Smooth muscle cell (in vitro differentiated cells): ENCODE results near the gene CABP7. TPM values are rescaled to one million over a fixed set of nuclear protein-coding genes. Genes with fewer than 3 reads are reported as not detected.

Source experiments
- DNase-seq: peaks from one replicate; lab custom pipeline; 2025; ENCODE audit not compliant: unreplicated experiment; lab: John Stamatoyannopoulos, UW
- H2AFZ ChIP-seq: fragments of 200-600 bp; sonication (generic); 2 replicates; pipeline ENCODE4 v1.6.0; 2016; ENCODE audit warnings: antibody characterized with exemption, low read depth, mild to moderate bottlenecking
- H3F3A ChIP-seq: fragments of 200-600 bp; sonication (generic); 2 replicates; pipeline ENCODE4 v1.6.0; 2017; ENCODE audit warnings: antibody characterized with exemption, low read depth
- H3K27ac ChIP-seq: fragments of 200-600 bp; sonication (generic); 2 replicates; pipeline ENCODE4 v1.5.1; 2016; ENCODE audit warnings: low read depth, mild to moderate bottlenecking
- H3K27me3 ChIP-seq: fragments of 200-600 bp; sonication (generic); 2 replicates; pipeline ENCODE4 v1.6.1; 2016; ENCODE audit warnings: low read depth, mild to moderate bottlenecking
- H3K36me3 ChIP-seq: fragments of 200-600 bp; sonication (generic); 2 replicates; pipeline ENCODE4 v1.5.1; 2016; ENCODE audit warnings: low read depth
- H3K4me1 ChIP-seq: fragments of 200-600 bp; sonication (generic); 2 replicates; pipeline ENCODE4 v1.5.1; 2016; ENCODE audit warnings: low read depth
- H3K4me2 ChIP-seq: fragments of 200-600 bp; sonication (generic); 2 replicates; pipeline ENCODE4 v1.6.0; 2016; ENCODE audit warnings: mild to moderate bottlenecking
- H3K4me3 ChIP-seq: fragments of 200-600 bp; sonication (generic); 2 replicates; pipeline ENCODE4 v1.5.1; 2016; ENCODE audit warnings: mild to moderate bottlenecking
- H3K79me2 ChIP-seq: fragments of 200-600 bp; sonication (generic); 2 replicates; pipeline ENCODE4 v1.6.0; 2016; ENCODE audit warnings: low read depth, mild to moderate bottlenecking
- H3K9ac ChIP-seq: fragments of 200-600 bp; sonication (generic); 2 replicates; pipeline ENCODE4 v1.6.0; 2016; ENCODE audit warnings: low read depth
- H3K9me3 ChIP-seq: fragments of 200-600 bp; sonication (generic); replicated peaks from 2 replicates; pipeline ENCODE4 v1.5.1; 2016; ENCODE audit warnings: low read depth
- H4K20me1 ChIP-seq: fragments of 200-600 bp; sonication (generic); 2 replicates; pipeline ENCODE4 v1.6.0; 2016; ENCODE audit warnings: low read depth
- WGBS: methylation state at CpG from one replicate; pipeline ENCODE4 v1.1.7; 2016; ENCODE audit warnings: low lambda C conversion rate; 5-methylcytosine and 5-hydroxymethylcytosine counted together
- polyA plus RNA-seq: library from polyadenylated mRNA; unstranded; fragments of >200 nt; fragmentation: Nextera tagmentation; extraction: Ambion mirVana; gene quantifications from 2 replicates; pipeline ENCODE4 v1.2.1, GENCODE V29; 2016
- total RNA-seq: library from RNA; depleted of rRNA; stranded (reverse); fragments of >200 nt; gene quantifications from 2 replicates; pipeline ENCODE4 v1.2.3, GENCODE V29; 2014
- TF ChIP-seq, protein P1 (sequence below): fragments of 200-600 bp; sonication (generic); IDR thresholded peaks from 2 replicates; pipeline ENCODE4 v1.5.1; 2017; ENCODE audit warnings: borderline replicate concordance, mild to moderate bottlenecking, antibody characterized with exemption; ENCODE audit not compliant: insufficient read depth, poor library complexity, severe bottlenecking

Gene CABP7
- total and polyA plus RNA-seq, 2 experiments from 2014 or later: not detected

DNA sequence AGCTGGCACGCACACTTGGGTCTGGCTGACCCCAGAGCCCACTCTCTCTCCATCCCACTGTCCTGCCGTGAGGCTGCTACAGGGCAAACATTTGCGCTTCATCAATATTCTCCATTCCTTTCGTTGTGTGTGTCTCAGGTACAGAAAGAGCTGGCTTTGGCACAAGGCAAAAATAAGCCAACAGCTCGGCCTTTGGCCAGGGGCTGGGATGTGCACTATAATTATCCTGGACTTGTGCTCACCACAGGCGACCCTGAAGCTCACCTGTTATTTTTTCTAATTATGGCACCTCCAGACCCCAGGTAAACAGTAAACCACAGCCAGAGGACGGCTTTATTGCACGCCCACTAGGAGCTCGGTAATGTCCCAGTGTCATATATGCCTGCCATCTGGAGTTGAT, 36.1 kb downstream of the CABP7 start:
- Histone ChIP-seq H3F3A (no peaks in the 10 kb centered on the region), H3K4me3 (no peak overlapping the region), H3K4me1 (no peaks in the 10 kb centered on the region), H3K27me3 (no peaks in the 10 kb centered on the region), H4K20me1 (peaks cover 20% of the 10 kb centered on the region), H3K36me3 (no peaks in the 10 kb centered on the region), H3K27ac (no peak overlapping the region), H3K9ac (no peak overlapping the region), H3K79me2 (no peaks in the 10 kb centered on the region), H2AFZ (no peak overlapping the region), H3K9me3 (no peaks in the 10 kb centered on the region), H3K4me2 (no peak overlapping the region)
- TF ChIP-seq, protein P1, sequence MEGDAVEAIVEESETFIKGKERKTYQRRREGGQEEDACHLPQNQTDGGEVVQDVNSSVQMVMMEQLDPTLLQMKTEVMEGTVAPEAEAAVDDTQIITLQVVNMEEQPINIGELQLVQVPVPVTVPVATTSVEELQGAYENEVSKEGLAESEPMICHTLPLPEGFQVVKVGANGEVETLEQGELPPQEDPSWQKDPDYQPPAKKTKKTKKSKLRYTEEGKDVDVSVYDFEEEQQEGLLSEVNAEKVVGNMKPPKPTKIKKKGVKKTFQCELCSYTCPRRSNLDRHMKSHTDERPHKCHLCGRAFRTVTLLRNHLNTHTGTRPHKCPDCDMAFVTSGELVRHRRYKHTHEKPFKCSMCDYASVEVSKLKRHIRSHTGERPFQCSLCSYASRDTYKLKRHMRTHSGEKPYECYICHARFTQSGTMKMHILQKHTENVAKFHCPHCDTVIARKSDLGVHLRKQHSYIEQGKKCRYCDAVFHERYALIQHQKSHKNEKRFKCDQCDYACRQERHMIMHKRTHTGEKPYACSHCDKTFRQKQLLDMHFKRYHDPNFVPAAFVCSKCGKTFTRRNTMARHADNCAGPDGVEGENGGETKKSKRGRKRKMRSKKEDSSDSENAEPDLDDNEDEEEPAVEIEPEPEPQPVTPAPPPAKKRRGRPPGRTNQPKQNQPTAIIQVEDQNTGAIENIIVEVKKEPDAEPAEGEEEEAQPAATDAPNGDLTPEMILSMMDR: no peak
- WGBS: 93% methylated on average over 9 of the region's 9 CpGs
- no peak for DNase-seq

DNA sequence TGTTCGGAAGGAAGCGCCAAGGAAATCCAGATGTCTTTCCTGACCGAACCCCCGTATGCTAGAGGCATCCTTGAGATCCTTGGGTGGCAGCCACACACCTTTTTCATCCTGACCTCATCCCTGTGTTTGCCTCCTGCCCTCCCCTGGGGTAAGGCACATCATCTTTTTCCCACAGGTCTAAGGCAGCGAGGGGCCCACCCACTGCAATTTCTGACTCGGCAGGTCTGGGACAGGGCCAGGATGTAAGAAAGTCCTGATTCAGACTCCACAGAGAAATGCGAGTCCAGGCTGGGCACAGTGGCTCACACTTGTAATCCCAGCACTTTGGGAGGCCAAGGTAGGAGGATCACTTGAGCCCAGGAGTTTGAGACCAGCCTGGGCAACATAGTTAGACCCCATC, 36.5 kb downstream of the CABP7 start:
- Histone ChIP-seq H3K27me3 (no peaks in the 10 kb centered on the region), H3K9me3 (no peaks in the 10 kb centered on the region), H3K4me1 (no peaks in the 10 kb centered on the region), H3K4me2 (no peak overlapping the region), H3K36me3 (no peaks in the 10 kb centered on the region), H3K79me2 (no peaks in the 10 kb centered on the region), H3K4me3 (no peak overlapping the region), H2AFZ (no peak overlapping the region), H4K20me1 (peaks cover 19% of the 10 kb centered on the region), H3K9ac (no peak overlapping the region), H3K27ac (no peak overlapping the region), H3F3A (no peaks in the 10 kb centered on the region)
- no peak for DNase-seq
- TF ChIP-seq, protein P1: no peak
- 90% methylated on average over 7 of the region's 7 CpGs for WGBS

DNA sequence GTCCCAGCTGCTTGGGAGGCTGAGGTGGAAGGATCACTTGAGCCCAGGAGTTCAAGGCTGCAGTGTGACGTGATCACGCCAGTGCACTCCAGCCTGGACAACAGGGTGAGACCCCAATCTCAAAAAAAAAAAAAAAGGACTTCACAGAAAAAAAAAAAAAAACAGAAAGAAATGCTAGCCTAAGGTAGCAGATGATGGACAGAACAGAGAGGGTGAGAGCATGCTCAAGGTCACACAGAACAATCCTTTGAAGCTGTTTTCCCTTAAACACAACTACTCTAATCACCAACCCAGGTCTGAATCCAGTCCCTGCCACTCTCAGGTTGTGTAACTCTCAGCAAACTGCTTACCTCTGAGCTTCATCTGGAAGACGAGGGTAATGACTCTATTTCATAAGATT, 37.3 kb downstream of the CABP7 start:
- Histone ChIP-seq H3K27ac (no peak overlapping the region), H3K27me3 (no peaks in the 10 kb centered on the region), H3K9me3 (no peaks in the 10 kb centered on the region), H3K4me2 (no peak overlapping the region), H3K9ac (no peak overlapping the region), H3F3A (no peaks in the 10 kb centered on the region), H3K4me1 (no peaks in the 10 kb centered on the region), H2AFZ (no peak overlapping the region), H3K79me2 (no peaks in the 10 kb centered on the region), H3K36me3 (no peaks in the 10 kb centered on the region), H3K4me3 (no peak overlapping the region), H4K20me1 (peaks cover 16% of the 10 kb centered on the region)
- WGBS: 96% methylated on average over 3 of the region's 3 CpGs
- TF ChIP-seq, protein P1: no peak
- DNase-seq: no peak

DNA sequence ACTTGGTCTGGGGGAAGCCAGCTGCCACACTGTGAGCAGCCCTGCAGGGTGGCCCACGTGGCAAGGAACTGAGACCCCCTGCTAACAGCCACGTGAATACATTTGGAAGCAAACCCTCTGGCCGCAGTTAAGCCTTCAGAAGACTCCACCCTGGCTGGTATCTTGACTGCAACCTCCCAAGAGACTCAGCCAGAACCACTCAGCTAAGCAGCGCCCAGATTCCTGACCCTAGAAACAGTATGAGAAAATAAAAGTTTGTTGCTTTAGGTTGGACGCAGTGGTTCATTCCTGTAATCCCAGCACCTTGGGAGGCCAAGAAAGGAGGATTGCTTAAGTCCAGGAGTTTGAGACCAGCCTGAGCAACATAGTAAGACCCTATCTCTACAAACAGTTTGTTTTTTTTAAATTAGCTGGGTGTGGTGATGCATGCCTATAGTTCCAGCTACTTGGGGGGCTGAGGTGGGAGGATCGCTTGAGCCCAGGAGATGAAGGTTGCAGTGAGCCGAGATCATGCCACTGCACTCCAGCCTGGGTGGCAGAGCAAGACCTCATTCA, 38.3 kb downstream of the CABP7 start:
- no peak overlapping the region for H3K4me2 ChIP-seq
- DNase-seq: no peak
- whole genome bisulfite sequencing: 79% methylated on average over 7 of the region's 7 CpGs
- TF ChIP-seq, protein P1: no peak
- H4K20me1 ChIP-seq: peaks cover 16% of the 10 kb centered on the region
- H3K4me3 ChIP-seq: no peak overlapping the region
- H3K79me2 ChIP-seq: no peaks in the 10 kb centered on the region
- H3K27me3 ChIP-seq: no peaks in the 10 kb centered on the region
- no peak overlapping the region for H2AFZ ChIP-seq
- no peaks in the 10 kb centered on the region for H3K36me3 ChIP-seq
- no peak overlapping the region for H3K27ac ChIP-seq
- H3F3A ChIP-seq: no peaks in the 10 kb centered on the region
- no peaks in the 10 kb centered on the region for H3K9me3 ChIP-seq
- no peak overlapping the region for H3K9ac ChIP-seq
- H3K4me1 ChIP-seq: no peaks in the 10 kb centered on the region
